Astrocyte (in vitro differentiated cells and primary cell): ENCODE results near the gene SIAH2.

ENCODE experiments used
- CTCF ChIP-seq: IDR thresholded peaks from 2 replicates; pipeline ENCODE4 v1.5.1; 2011; ENCODE audit warnings: low read depth, mild to moderate bottlenecking, inconsistent platforms, low read length, moderate library complexity; ENCODE audit not compliant: insufficient read depth
- EZH2 ChIP-seq: IDR thresholded peaks from 2 replicates; pipeline ENCODE4 v1.6.1; 2012; ENCODE audit warnings: mild to moderate bottlenecking, low read length, inconsistent platforms; ENCODE audit not compliant: insufficient read depth

GRCh38 chr3:150786791-150787190 is 23.8 kb upstream of the SIAH2 start:
- TF ChIP-seq CTCF (no peak), EZH2 (no peak)
